ENCODE results near the gene FBLN1.
"Not testable (repeated sequence)": the region's sequence is repeated elsewhere in the genome, so short reads cannot be mapped to it uniquely, and the experiment has no call there.

The FBLN1 gene

DNA sequence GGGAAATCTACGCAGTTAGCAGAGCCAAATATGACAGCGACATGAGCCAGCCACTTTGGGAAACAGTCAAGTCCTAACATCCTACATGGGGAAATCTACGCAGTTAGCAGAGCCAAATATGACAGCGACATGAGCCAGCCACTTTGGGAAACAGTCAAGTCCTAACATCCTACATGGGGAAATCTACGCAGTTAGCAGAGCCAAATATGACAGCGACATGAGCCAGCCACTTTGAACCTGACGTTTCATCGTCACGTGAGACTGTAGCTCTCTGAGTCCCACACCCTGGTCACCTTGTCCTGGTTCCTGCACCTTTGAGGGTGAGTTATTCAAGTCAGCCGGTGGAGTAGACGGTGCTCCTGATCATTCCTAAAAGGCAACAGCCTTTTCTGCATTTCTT is 105.4 kb downstream of the FBLN1 start:
- DNase-seq (ENCODE audit: low read depth in 1 of 2, low spot score in 1 of 2), result not testable (repeated sequence)

DNA sequence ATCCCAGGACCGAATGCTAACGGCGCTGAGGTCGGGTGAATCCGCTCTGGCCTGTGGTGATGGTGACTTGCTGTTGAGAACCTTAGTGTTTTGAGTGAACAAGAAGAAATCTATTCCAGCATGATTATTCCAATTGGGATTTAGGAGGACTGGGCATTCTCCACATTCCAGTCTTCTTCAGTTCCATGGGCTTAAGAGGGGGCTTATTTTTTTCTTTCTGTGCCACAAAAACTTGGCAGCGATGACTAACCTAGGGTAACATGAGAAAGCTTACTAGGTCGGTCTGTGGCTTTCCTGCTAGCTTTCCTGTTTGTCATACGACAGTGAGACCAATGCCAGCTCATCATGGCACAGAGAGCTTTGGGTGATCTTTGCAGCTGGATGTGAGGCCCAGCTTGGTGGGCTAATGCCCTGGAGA is 106.1 kb downstream of the FBLN1 start:
- no peak for DNase-seq (ENCODE audit: low read depth in 1 of 2, low spot score in 1 of 2)

DNA sequence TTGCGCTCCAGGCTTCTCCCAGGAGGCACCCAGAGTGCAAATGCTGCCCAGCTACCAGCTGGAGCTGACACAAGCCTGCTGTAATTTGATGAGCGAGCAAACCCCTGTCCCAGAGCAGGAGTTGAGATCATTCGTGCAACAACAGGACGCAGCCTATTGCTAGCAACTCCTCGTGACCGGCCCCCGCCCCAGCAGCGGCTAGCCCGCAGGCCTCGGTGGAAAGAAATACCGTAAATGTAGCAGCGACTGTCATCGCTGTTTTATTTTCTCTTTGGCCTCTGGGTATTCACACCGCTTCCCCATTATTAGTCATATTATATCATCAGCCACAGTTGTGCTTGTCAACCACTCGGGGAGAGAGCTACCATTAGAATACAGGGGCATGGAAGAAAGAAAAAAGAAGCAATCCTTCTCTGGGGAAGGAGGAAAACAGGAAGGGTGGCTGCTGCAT is 109.8 kb downstream of the FBLN1 start:
- DNase-seq (ENCODE audit: low read depth in 1 of 2, low spot score in 1 of 2), result no peak

DNA sequence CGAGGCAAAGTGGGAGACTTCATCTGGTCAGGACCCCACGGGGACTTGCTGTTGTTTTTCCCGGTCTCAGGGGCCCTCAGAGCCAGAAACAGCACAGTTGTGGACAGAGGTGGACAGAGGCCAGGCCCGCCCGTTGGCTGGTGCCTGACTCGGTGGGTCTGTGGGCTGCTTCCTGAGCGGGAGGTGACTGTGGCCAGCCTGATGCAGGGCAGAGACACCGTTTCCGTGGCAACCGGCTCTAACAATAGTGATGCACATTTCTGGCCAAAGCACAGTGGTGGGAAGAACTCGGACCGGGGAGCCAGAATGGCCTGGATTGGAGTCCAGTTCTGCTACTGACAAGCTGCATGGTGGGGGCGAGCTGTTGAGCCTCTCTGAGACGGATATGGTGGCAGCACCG is 110.3 kb downstream of the FBLN1 start:
- no peak for DNase-seq (ENCODE audit: low read depth in 1 of 2, low spot score in 1 of 2)

DNA sequence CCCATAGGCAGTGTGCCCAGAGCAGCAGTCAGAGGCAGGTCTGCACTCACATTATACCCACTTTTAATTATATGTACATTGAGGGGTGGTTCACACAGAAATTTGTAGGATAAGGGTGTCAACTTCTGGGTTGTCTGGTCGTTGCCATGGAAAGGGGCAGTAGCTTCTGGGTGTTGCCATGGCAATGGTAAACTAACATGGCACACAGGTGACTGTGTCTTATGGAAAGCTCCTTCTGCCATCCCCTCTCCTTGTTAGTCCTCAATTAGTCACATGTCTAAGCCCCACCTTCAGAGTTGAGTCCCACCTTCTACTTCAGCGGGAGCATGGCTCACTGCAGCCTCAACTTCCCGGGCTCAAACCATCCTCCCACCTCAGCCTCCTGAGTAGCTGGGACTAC is 112.7 kb downstream of the FBLN1 start:
- no peak for DNase-seq (ENCODE audit: low read depth in 1 of 2, low spot score in 1 of 2)

DNA sequence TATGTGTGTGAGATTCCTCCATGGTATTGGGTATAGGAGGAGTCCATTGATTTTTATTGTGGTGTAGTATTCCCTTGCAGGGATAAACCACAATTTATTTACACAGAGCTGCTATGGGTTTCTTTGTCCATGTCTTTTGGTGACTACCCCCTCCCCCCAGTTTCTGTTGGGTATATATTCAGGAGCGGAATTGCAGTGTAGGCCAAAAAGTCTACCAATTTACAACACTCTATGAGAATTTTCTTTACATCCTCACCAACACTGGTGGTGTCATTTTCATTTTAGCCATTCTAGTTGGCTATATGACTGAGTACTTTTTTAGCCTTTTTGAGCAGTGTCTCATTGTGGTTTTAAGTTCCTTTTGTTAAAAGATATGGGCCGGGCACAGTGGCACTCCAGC is 113.7 kb downstream of the FBLN1 start:
- no peak for DNase-seq (ENCODE audit: low read depth in 1 of 2, low spot score in 1 of 2)

DNA sequence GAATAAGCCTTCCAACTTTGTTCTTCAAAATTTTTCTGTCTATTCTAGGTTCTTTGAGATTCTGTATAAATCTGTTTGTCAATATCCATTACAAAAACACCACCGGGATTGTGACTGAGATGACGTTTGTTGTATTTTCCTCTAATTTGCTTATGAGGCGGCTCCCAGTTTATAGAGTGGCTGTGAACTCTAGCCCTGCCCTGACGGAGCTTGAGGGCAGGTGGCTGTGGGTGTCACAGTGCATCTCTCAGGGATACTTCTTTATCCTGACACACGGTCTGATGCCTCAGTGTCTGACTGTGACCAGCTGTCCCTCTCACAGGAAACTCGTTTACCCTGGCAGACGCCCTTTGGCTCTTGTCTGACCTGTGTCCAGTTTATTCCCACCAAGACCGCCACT is 115.3 kb downstream of the FBLN1 start:
- DNase-seq (ENCODE audit: low read depth in 1 of 2, low spot score in 1 of 2), result no peak

DNA sequence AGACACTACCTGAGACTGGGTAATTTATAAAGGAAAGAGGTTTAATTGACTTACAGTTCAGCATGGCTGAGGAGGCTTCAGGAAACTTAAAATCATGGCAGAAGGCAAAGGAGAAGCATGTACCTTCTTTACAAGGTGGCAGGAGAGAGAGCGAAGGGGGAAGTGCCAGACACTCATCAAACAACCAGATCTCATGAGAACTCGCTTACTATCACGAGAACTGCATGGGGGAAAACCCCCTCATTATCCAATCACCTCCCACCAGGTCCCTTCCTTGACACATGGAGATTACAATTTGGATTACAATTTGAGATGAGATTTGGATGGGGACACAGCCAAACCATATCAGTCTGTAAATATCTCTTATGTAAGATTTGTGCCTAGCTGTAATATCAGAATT is 118.0 kb downstream of the FBLN1 start:
- DNase-seq (ENCODE audit: low read depth in 1 of 2, low spot score in 1 of 2), result no peak

DNA sequence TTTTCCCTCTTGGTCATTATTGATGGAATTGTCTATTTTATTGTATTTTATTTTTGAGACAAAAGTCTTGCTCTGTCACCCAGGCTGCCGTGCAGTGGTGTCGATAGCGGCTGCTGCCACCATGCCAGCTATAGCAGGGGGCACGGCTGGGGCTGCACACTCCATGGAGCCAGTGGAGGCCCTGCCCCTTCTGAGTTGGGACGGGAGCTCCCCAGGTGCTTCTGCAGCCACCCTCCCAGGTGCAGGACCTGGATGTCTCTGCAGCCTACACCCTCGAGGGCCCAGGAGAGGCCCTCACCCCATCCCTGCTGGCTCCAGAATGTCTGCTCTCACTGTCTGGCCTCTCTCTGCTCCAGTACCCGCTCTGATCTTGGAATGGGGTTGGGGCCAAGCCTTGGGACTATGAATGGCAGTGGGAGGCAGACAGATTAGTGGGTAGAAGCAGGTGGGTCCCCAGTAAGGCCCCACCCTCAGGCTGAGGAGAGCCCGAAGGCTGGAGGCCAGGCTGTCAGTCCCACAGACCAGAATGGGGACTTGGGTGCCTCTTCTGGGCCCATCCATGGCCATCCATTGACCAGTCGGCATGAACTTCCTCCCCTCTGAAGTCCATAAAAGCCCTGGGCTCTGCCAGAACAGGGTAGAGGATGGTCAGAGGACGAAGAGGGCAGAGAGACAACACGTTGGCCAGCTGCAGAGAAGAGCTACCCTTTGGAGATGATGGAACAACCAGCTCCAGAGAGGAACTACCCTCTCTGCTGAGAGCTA is 119.3 kb downstream of the FBLN1 start:
- DNase-seq (ENCODE audit: low read depth in 1 of 2, low spot score in 1 of 2), result no peak

DNA sequence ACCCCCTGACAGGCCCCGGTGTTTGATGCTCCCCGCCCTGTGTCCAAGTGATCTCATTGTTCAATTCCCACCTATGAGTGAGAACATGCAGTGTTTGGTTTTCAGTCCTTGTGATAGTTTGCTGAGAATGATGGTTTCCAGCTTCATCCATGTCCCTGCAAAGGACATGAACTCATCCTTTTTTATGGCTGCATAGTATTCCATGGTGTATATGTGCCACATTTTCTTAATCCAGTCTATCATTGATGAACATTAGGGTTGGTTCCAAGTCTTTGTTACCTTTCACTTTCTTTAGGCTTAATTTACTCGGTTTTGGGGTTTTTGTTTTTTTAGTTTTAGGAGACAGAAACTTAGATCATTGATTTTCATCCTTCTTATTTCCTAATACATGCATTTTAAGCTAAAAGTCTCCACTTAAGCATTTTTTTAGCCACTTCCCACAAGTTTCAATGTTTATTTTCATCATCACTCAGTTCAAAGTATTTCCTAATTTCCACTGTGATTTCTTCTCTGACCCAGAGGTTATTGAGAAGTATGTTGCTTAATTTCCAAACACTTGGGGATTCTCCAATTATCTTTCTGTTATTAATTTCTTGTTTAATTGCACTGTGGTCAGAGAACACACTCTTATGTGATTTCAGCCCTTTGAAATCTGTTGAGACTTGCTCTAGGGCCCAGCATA is 120.9 kb downstream of the FBLN1 start:
- DNase-seq (ENCODE audit: low read depth in 1 of 2, low spot score in 1 of 2), result not testable (repeated sequence)

DNA sequence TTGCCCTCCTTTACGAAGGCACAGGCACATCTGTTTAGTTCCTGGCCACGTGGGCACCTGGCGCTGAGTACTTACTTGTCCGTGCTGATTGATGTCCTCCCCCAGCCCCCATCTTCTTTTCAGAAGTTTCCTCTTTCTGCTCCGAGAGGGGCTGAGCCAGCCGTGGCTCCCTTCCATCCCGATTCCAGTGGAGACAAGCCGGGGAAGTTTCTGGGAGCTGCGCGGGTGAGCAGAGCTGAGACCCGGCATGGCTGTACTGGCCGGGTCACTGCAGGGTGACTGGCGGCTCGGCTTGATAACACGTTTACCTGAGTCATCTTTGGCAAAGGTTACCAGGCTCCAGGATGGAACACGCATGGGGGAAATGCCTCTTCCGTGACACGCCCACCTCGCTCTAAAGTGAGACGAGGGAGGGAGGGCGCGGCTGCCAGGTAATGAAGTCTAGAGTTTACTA is 123.5 kb downstream of the FBLN1 start:
- DNase-seq (ENCODE audit: low read depth in 1 of 2, low spot score in 1 of 2), result no peak

DNA sequence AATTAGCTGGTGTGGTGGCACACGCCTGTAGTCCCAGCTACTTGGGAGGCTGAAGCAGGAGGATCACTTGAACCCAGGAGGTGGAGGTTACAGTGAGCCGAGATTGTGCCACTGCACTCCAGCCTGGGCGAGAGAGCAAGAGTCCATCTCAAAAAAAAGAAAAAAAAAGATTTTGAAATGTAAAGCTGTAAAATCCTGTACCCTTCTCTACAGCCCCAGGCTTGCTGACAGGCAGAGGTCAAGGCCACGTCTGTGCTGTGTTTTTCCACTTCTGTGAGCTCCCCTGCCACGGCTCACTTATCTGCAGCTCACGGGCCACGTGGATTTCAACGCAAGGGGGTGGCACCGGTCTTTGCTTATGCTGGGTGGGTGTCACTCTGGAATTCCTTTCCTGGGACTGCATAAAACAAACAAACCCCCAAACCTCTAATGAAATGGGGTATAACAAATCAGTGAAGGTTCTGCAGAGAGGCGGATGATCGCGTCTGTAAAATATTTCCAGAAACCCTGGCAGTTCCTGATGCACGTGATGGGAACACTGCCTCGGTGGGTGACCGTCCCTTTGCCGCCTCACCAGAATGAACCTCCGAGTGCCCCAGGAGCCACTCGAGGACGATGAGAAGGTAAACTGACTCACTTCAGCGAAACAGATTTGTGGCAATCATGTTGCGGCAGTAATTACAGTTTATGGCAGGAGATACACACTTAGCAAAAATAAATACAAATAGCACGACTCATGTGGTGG is 125.0 kb downstream of the FBLN1 start:
- DNase-seq (ENCODE audit: low read depth in 1 of 2, low spot score in 1 of 2), result no peak

DNA sequence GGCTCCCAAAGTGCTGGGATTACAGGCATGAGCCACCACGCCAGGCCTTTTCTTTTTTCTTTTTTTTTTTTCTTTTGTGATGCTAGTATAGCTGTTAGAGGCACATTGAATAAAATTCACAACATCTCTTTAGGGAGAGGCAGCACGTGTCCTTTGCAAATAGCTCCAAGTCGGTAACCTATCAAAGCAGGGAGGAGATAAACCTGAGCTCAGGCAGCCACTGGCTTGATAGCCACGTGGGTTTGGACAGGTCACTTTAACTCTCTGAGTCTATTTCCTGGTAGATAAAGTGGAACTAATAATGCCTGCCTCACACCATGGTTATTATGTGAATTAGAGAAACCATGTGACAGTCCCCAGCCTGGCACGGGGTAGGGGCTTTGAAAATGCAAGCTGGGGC is 125.8 kb downstream of the FBLN1 start:
- no peak for DNase-seq (ENCODE audit: low read depth in 1 of 2, low spot score in 1 of 2)

DNA sequence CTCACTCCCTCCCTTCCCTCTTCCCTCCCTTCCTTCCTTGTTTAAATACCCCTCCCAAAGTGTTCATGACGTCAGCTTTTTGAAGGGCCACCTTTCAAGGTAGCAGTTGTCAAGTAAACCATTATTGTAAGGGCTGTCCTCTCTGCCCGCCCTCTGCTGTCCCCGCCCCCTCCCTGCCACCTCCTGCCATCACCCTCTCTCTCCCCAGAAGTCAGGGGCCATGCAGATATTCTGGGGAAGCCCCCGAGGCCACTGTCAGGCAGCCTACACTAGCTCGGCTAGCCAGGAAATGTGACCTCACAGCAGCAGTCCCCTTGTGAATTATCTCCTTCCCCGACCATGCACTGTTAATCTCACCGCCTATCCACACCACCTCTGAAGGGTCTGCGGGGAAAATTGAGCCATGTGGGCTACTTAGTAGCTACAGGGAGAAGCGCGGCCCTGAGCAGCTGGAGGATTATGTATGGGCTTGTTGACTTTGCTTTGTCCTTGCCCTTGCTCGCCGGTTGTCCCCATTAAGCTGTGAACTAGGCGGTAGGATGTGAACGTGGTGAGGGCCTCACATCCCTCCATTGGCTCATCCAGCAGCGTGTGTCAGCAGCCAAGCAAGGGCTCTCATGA is 126.9 kb downstream of the FBLN1 start:
- DNase-seq (ENCODE audit: low read depth in 1 of 2, low spot score in 1 of 2), result no peak

DNA sequence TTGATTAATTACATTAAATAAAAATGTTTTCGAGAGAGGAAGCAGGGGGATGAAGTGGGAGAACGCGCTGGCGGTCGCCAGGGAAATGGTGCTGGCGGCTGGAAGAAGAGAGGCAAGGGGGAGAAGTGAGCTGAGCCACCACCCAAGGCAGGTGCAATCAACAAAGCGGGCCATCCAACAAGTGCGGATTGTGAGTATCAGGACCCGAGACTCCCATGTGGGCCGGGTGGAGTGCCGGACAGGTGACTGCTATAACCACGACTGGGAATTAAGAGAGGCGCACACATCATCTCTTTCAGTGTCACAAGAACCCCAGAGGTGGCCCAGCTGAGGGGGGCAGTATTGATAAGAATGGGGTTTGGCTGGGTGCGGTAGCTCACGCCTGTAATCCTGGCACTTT is 127.8 kb downstream of the FBLN1 start:
- no peak for DNase-seq (ENCODE audit: low read depth in 1 of 2, low spot score in 1 of 2)

DNA sequence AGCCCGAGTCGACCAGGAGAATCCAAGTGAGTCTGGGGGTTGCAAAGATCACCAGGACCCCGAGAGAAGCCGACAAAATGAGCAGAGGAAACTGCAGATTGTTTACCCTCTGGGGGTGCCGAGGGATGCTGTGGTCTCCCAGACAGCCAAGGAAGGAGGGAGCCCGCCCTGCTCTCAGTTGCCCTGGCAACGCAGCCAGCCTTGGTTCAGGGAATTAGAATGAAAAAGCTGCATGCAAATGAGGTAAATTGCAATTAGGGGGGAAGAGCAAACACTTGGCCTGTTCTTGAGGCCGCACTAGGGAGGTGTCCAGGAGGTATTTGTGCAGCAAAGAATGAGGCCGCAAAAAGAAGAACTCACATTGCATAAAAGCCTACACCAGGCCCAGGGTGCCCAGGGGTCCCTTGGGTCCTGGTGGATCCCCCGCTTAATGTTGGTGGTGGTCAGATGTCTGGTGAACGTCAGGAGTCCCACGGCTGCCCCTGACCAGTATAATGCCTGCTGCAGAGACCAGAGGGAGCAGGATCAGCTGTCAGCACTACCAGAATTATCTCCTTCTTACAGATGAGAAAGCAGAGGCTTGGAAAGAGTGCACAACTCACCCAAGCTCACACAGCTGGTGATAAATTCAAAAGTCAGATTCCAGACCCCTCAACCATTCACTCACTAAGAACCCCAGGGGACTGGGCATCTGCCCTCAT is 128.6 kb downstream of the FBLN1 start:
- no peak for DNase-seq (ENCODE audit: low read depth in 1 of 2, low spot score in 1 of 2)

DNA sequence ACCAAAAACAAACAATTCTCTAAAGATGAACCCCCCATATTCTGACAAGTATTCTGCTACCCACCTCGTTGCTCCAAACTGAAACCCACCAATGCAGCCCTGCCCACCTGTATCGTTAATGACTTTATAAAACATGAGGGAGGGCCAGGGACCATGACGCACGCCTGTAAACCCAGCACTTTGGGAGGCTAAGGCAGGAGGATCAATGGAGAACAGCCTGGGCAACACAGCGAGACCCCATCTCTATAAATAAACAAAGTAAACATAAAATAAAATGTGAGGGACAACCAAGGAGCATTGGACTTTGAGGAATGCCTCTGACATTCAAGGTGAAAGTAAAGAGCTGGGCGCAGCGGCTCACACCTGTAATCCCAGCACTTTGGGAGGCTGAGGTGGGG is 129.2 kb downstream of the FBLN1 start:
- no peak for DNase-seq (ENCODE audit: low read depth in 1 of 2, low spot score in 1 of 2)

DNA sequence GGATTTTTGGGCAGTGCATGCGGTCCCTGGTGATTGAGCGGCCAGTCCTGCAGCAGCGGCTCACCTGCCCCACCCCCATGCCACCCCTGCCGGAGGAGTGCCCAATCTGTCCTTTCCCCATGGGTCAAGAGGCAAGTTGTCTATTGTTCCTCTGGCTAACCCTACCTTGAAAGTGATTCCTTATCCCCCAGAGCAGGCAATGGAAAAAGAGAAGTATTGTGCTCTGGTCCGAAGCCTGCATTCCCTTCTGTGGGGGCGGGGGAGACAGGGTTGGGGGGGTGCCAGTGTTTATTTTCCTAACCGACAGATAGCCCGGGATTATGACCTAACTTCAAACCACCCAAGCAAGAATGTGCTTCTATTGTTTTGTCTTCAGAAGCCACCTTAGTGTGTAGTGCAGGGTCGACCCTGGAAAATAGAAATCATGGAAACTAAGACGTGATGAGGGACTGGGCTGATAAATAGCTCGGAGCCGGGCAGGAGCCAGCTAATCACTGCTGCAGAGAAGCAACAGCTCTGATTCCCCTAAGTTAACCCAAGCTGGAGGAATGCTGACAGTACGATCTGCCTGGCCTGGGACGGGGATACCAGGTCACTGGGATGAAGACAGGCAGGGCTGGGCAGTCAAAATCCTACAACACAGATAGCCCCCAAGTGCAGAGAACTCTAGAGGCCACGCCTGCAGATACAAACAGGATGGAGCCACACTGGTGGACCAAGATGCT is 130.3 kb downstream of the FBLN1 start:
- no peak for DNase-seq (ENCODE audit: low read depth in 1 of 2, low spot score in 1 of 2)

DNA sequence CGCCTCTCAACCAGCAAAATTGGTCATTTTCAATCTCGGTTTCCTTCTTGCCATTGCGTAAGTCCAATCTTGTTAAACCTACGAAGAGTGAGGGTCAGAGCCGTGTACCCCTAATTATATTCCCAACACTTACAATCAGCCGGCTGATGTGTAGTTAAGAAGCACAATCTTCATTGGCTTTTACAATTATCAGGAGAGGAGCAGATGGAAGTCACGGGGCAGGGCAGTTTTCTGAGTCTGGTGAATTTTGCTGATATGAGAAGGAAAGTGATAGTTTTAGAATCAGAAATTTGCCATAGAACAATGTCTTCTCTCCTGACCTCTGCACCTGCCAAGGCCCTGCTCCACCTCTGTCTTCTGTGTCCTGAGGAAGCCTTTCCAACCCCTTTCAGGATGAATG is 134.0 kb downstream of the FBLN1 start:
- DNase-seq (ENCODE audit: low read depth in 1 of 2, low spot score in 1 of 2), result no peak

DNA sequence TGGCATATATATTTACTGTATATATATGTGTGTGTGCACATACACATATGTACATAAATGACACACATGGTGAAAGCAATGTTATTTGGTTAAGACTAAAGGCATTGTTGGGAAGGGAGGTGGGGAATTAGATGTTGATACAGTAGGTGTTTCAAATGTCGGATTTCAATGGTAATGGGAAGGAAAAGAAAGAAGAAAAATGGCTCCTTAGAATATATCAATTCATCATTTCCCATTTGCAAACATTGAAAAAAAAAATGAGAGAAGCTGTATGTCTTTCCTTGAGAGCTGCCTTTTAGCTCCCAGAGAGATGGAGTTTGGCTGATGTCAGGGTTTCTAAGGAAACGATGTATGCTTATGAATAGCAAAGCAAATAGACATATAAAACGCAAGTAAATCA is 135.5 kb downstream of the FBLN1 start:
- no peak for DNase-seq (ENCODE audit: low read depth in 1 of 2, low spot score in 1 of 2)
